HG02678 (cell line): ENCODE data around the gene IGF1R.
"Not testable (repeated sequence)": the region's sequence is repeated elsewhere in the genome, so short reads cannot be mapped to it uniquely, and the experiment has no call there.

Source experiments
- ATAC-seq: cut with Tn5 transposase; IDR thresholded peaks from one replicate; pipeline ENCODE4 v1.9.1; 2021; ENCODE audit warnings: mild to moderate bottlenecking, moderate library complexity; ENCODE audit not compliant: unreplicated experiment

Gene IGF1R

GRCh38 chr15:98647774-98648653 is at the start of gene IGF1R:
Gene IGF1R (plus strand): TSS chr15:98648539. CDS start chr15:98649582, 1,043 bp downstream.
- ATAC-seq, result peak; percentile 76

DNA sequence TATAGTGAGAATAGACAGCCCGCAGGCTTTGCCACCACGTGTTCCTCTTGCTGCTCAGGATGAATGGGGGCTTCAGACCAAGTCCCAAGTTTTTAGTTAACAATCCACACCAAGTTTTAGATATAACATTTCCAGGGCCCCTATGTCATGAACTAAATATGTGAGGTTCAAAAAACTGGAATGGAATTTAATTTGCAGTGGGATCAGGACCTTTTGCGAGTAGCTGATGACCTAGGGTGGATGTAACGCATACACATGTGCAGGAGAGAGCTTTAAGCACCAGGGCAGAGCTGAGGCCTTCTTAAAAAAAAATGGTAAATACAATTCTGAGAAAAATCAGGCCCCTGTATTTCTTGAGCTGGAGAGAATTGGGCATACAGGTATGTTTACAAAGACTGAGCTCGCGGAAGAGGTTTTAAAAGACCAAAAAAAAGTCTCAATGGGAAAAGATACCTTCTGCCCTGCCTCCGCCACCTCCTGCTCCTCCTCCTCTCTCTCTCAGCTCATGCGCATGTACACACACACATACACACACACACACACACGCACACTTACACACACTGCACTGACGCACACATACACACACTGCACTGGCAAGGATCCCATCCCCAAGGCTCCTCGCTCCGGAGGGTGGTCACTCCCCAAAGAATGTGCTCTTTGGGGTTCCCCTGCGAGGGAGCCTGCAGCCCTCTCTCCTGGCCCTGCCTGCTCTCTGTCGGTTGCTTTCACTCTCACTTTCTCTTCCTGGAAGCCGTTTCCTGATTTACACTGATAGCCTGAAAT is 48.2 kb upstream of the IGF1R start:
- peak; percentile 89 for ATAC-seq

GRCh38 chr15:98604983-98605382 is 43.4 kb upstream of the IGF1R start:
- no peak for ATAC-seq

GRCh38 chr15:98609144-98609852 is 39.0 kb upstream of the IGF1R start:
- ATAC-seq, result no peak

- ATAC-seq, result no peak
Observed at GRCh38 chr15:98610991-98611390, 37.3 kb upstream of the IGF1R start.

DNA sequence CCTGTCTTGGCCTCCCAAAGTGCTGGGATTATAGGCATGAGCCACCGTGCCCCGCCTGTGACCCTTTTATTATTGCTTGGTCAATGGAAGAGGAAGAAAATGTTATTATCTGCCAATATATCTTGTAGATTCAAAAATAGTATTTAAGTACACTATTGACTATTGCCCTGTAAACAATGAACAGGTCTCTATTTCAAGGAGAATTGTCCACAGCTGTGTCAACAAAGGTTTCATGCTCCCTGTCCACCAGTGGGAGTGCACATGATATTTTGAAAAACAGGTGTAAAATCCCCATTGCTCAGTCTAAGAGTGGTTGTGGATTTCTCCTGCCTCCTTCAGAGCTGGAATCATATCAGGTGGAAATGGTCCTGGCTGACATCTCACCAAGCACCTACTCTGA is 36.5 kb upstream of the IGF1R start:
- no peak for ATAC-seq

DNA sequence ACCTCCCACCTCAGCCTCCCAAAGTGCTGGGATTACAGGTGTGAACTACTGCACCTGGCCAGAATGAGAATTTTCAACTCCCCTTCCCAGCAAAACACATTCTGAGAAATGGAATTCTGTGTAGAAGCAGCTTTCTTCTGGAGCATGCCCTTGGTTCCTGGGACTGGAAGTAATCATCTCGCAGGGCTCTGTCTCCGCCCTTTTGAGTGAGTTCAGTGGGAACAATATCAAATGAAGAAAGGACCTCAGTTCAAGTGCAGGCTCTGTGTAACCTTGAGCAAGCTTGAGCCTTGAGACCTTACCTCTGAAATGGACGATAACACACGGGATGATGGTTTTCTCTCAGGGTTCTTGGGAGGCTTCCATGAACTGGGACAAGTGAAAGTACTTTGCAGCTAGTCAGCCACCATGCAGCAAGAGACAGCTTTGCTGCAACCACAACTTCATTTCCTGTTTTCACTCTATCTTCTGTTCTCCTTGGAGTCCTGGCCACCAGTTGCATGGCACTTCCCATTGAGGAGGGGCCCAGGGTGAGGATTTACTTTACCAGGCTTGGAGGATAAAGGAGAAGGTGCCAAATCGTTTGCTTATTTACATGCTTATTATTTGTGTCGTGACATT is 35.7 kb upstream of the IGF1R start:
- ATAC-seq, result no peak

GRCh38 chr15:98614681-98615080 is 33.7 kb upstream of the IGF1R start:
- no peak for ATAC-seq

DNA sequence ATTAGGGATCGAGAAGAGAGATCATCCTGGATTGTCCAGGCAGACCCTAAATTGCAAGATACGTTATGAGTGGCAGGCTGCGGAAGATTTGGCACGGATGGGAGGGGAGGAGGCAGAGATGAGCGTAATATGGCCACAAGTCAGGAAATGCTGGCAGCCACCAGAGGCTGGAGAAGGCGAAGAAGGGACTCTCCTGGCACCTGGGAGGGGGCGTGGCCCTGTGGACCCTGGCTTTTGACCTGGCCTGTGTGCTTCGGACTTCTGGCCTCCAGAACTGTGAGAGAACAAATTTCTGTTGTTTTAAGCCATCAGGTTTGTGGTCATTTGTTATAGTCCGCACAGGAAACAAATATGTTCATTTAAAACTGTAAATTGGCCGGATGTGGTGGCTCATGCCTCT is 31.9 kb upstream of the IGF1R start:
- no peak for ATAC-seq

DNA sequence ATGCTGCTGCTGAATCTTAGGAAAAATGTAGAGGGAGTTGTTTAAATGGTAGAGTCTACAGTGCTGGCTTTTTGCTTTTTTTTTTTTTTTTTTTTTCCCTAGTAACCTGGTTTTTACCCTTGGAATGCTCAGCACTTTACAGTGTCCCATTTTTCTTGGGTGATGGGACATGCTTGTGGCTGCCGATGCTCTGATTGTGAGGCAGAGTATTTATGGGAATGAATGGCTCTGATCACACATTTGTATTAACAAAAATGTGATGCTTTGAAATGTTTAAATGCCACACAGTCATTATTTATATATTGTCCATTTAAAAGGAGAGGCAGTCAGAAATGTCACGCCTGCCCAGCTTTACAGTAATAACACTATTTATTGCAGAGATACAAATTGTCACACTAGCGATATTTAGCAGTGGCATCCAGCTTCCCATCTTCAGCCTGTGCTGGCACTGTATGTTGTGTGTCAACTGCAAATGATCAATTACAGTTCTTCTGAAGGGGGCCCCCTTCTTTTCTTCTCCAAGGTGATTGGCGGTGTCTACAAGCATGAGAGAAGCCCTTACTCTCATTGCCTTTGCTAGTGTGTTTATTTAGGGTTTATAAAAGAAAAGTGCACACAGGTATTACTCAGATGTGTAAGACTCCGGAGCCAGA is 30.9 kb upstream of the IGF1R start:
- no peak for ATAC-seq

GRCh38 chr15:98618576-98618975 is 29.8 kb upstream of the IGF1R start:
- not testable (repeated sequence) for ATAC-seq

GRCh38 chr15:98620020-98620419 is 28.3 kb upstream of the IGF1R start:
- no peak for ATAC-seq

GRCh38 chr15:98621021-98621420 is 27.3 kb upstream of the IGF1R start:
- no peak for ATAC-seq

GRCh38 chr15:98625614-98626013 is 22.7 kb upstream of the IGF1R start:
- no peak for ATAC-seq

GRCh38 chr15:98626153-98626552 is 22.2 kb upstream of the IGF1R start:
- no peak for ATAC-seq

GRCh38 chr15:98628216-98628615 is 20.1 kb upstream of the IGF1R start:
- no peak for ATAC-seq

GRCh38 chr15:98635848-98636247 is 12.5 kb upstream of the IGF1R start:
- no peak for ATAC-seq

GRCh38 chr15:98643115-98643514 is 5.2 kb upstream of the IGF1R start:
- no peak for ATAC-seq

DNA sequence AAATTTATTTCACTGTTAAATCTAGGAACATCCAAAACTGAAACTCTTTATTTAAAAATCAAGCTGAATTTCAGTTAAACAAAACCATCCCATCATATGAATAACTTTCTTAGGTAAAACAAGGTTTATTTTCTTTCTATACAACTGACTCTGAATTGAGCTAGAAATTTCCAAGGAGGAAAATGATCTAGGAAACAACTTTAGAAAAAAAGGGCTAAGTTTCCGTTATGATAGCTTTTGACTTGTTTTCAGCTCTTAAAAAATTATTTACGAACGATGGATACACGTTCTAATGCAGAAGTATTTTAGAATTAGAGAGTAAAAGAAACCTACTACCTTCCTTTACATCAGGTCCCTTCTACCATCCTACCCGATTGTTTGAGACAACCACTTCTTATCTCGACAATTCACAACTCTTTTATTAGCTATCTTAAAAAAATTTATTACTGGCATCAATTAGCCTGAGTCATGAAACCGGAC is 1.8 kb upstream of the IGF1R start:
- ATAC-seq, result no peak

GRCh38 chr15:98647026-98647773 is 1.1 kb upstream of the IGF1R start:
- peak; percentile 47 for ATAC-seq
